ENCODE data around the gene NCOA3.

The NCOA3 gene

DNA sequence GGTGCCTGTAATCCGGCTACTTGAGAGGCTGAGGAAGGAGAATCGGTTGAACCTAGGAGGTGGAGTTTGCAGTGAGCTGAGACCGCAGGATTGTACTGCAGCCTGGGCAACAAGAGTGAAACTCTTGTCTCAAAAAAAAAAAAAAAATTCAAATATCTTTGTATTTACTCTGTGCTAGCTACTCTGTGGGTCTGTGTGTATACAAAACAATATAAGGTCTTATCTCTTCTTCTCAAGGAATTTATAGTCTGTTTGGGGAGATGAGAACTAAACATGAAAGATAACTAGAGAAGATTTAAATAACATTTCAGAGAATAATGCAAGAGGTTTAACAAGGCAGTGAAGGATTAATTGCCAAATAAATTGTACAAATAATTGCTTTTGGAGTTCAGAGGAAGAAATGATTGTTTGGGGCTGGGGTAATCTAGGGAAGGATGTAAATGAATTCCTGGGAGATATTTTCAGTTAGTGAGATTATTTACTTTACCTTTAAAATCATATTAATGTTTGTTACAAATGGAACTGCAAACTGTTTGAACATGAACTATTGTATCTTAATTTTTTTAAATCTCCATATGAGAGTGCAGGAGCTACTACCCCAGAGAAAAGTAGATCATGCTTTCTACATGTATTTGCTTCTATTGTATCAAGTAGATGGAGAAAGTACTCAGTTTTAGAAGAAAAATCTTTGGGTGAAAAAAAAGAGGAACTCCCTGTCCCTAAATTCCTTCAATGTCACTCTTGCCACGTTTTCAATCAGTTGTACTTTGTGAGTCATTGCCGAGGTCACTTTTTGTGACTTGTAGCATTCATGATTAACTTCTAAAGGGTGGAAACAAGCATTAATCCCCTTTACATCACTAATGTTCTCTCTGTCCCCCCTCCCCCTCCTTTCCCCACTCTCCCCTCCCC lies 39.0 kb downstream of the NCOA3 start:
- ATAC-seq (replicated peaks; ENCODE audit: extremely low read depth, poor library complexity, severe bottlenecking) (no peak), DNase-seq (ENCODE audit: low spot score in 2 of 2) (no peak)
- Mint-ChIP-seq H3K27ac (ENCODE audit: low read depth) (no peak overlapping the region), H3K9me3 (no peaks in the 10 kb centered on the region), H3K4me3 (no peak overlapping the region), H3K4me1 (peaks cover 70% of the 10 kb centered on the region), H3K27me3 (no peaks in the 10 kb centered on the region), H3K36me3 (ENCODE audit: insufficient read depth) (peaks cover 4% of the 10 kb centered on the region)

DNA sequence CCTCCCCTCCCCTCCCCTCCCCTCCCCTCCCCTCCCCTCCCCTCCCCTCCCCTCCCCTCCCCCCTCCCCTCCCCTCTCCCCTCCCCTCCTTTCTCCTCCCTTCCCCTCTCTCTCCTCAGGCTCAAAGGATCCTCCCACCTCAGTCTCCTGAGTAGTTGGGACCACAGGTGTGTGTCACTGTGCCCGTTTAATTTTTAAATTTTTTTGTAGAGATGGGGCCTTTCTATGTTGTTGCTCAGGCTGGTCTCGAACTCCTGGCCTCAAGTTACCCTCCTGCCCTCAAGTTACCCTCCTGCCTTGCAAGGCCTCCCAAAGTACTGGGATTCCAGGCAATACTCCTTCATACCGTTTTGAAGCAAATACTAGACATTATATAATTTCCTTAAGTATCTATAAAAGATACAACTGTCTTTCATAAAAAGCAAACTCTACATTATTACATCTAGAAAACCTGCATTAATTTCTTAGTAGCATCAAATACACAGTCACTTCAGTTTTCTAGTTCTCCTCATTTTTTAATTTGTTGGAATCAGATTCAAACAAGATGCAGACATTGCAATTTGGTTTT lies 39.8 kb downstream of the NCOA3 start:
- Mint-ChIP-seq H3K27ac (ENCODE audit: low read depth) (peak overlapping the region; percentile 56), H3K9me3 (no peaks in the 10 kb centered on the region), H3K27me3 (no peaks in the 10 kb centered on the region), H3K4me3 (no peak overlapping the region), H3K36me3 (ENCODE audit: insufficient read depth) (peaks cover 4% of the 10 kb centered on the region), H3K4me1 (peaks cover 70% of the 10 kb centered on the region)
- ATAC-seq (replicated peaks; ENCODE audit: extremely low read depth, poor library complexity, severe bottlenecking), result no peak
- DNase-seq (ENCODE audit: low spot score in 2 of 2), result no peak

DNA sequence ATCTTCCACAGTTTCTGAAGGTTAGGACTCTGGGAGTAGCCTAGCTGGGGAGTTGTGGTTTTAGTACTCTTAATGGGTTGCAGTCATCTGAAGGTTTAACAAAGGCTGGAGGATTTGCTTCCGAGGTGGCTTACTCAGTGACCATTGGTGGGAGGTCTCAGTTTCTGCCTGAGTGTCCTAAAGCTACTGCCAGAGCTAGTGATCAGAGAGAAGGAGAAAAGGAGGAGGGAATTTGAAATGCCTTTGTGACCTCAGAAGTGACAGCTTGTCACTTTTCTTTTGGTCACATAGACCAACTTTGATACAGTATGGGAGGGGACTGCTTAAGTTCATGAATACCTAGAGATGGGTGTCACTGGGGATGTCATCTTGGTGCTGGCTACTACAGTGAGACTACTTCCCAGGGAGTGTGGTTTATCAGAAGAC lies 41.3 kb downstream of the NCOA3 start:
- DNase-seq (ENCODE audit: low spot score in 2 of 2) (no peak), ATAC-seq (replicated peaks; ENCODE audit: extremely low read depth, poor library complexity, severe bottlenecking) (peak; percentile 46)
- Mint-ChIP-seq H3K27ac (ENCODE audit: low read depth) (peak overlapping the region; percentile 56), H3K9me3 (no peaks in the 10 kb centered on the region), H3K4me1 (peaks cover 73% of the 10 kb centered on the region), H3K4me3 (no peak overlapping the region), H3K27me3 (no peaks in the 10 kb centered on the region), H3K36me3 (ENCODE audit: insufficient read depth) (peaks cover 8% of the 10 kb centered on the region)

DNA sequence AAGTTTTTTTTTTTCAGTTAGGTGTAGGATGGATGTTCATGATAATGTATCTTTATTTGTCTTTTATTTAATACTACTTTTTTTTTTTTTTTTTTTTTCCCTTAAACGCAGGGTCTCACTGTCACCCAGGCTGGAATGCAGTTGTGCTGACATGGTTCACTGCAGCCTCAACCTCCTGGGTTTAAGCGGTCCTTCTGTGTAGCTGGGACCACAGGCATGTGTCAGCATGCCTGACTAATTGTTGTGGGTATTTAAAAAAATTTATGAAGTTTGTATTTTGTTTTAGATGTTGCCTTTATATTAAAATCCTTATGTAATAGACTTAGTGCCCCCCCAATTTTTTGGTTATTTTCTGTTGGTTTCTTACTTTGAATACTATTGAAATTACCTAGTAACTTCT lies 42.6 kb downstream of the NCOA3 start:
- Mint-ChIP-seq H3K27me3 (no peaks in the 10 kb centered on the region), H3K4me3 (no peak overlapping the region), H3K27ac (ENCODE audit: low read depth) (peak overlapping the region; percentile 87), H3K9me3 (no peaks in the 10 kb centered on the region), H3K36me3 (ENCODE audit: insufficient read depth) (peaks cover 10% of the 10 kb centered on the region), H3K4me1 (peaks cover 64% of the 10 kb centered on the region)
- DNase-seq (ENCODE audit: low spot score in 2 of 2), result no peak
- no peak for ATAC-seq (replicated peaks; ENCODE audit: extremely low read depth, poor library complexity, severe bottlenecking)

DNA sequence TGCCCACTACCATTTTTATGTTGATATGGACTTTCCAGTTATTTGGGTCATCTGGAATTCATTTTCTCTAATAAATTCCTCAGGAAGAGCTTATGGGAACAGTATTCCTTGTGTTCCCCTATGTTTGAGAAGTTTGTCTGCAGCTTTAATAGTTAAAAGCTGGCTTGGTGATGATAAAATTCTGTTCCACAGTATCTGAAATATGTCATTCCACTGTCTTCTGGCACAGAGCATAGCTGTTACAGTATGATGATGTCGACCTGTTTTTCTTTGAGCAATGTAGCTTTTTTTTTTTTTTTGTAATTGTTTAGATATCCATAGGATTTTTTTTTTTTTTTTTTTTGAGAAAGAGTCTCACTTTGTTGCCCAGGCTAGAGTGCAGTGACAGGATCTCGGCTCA lies 43.2 kb downstream of the NCOA3 start:
- no peaks in the 10 kb centered on the region for H3K9me3 Mint-ChIP-seq
- H3K27ac Mint-ChIP-seq (ENCODE audit: low read depth), result peak overlapping the region; percentile 87
- H3K27me3 Mint-ChIP-seq, result no peaks in the 10 kb centered on the region
- DNase-seq (ENCODE audit: low spot score in 2 of 2), result no peak
- no peak for ATAC-seq (replicated peaks; ENCODE audit: extremely low read depth, poor library complexity, severe bottlenecking)
- peaks cover 65% of the 10 kb centered on the region for H3K4me1 Mint-ChIP-seq
- peaks cover 12% of the 10 kb centered on the region for H3K36me3 Mint-ChIP-seq (ENCODE audit: insufficient read depth)
- H3K4me3 Mint-ChIP-seq, result no peak overlapping the region

DNA sequence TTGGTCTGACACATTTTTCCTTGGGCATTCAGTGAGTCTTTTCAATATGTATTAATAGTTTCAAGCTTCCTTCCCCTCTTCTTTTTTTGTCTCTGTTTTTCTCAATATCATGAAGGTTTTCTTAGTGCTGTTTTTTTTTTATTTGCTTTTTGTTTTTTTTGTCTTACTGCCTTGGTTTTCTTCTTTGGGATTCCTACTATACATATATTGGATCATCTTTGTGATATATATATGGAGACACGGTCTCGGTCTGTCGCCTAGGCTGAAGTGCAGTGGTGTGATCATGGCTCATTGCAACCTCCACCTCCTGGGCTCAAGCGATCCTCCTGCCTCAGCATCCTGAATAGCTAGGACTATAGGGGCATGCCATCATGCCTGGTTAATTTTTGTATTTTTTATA lies 43.8 kb downstream of the NCOA3 start:
- DNase-seq (ENCODE audit: low spot score in 2 of 2), result no peak
- no peaks in the 10 kb centered on the region for H3K27me3 Mint-ChIP-seq
- no peak for ATAC-seq (replicated peaks; ENCODE audit: extremely low read depth, poor library complexity, severe bottlenecking)
- no peak overlapping the region for H3K27ac Mint-ChIP-seq (ENCODE audit: low read depth)
- no peak overlapping the region for H3K4me3 Mint-ChIP-seq
- peaks cover 12% of the 10 kb centered on the region for H3K36me3 Mint-ChIP-seq (ENCODE audit: insufficient read depth)
- peaks cover 62% of the 10 kb centered on the region for H3K4me1 Mint-ChIP-seq
- H3K9me3 Mint-ChIP-seq, result no peaks in the 10 kb centered on the region

DNA sequence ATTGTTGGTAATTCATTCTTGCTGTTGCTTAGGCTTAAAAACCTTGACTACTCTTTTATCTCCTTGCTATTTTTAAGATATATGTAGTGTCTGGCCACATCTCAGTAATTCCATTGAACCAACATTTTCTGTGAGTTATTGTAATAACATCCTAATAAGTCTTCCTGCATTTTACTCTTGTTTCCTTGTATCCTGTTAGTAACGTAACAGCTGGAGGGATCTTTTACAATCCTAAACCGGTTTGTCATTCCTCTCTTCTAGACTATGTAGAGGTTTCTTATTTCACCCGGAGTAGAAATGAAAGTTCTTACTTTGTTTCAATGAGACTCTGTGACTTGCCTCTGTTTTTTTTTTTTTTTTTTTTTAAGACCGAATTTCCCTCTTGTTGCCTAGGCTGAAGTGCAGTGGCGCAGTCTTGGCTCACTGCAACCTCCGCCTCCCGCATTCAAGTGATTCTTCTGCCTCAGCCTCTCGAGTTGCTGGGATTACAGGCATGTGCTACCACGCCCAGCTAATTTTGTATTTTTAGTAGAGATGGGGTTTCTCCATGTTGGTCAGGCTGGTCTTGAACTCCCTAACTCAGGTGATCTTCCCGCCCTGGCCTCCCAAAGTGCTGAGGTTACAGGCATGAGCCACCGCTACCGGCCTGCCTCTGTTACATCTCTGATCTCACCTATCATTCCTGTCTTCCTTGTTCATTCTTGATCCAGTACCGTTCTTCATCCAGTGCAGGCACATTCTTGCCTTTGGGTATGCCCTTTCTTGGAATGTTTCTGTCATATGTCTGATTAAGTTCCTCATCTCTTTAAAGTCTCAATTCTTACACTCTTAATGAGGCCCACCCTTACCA lies 44.7 kb downstream of the NCOA3 start:
- no peak overlapping the region for H3K27ac Mint-ChIP-seq (ENCODE audit: low read depth)
- H3K4me1 Mint-ChIP-seq, result peaks cover 57% of the 10 kb centered on the region
- H3K36me3 Mint-ChIP-seq (ENCODE audit: insufficient read depth), result peaks cover 14% of the 10 kb centered on the region
- no peak overlapping the region for H3K4me3 Mint-ChIP-seq
- no peaks in the 10 kb centered on the region for H3K27me3 Mint-ChIP-seq
- ATAC-seq (replicated peaks; ENCODE audit: extremely low read depth, poor library complexity, severe bottlenecking), result no peak
- DNase-seq (ENCODE audit: low spot score in 2 of 2), result no peak
- no peaks in the 10 kb centered on the region for H3K9me3 Mint-ChIP-seq

DNA sequence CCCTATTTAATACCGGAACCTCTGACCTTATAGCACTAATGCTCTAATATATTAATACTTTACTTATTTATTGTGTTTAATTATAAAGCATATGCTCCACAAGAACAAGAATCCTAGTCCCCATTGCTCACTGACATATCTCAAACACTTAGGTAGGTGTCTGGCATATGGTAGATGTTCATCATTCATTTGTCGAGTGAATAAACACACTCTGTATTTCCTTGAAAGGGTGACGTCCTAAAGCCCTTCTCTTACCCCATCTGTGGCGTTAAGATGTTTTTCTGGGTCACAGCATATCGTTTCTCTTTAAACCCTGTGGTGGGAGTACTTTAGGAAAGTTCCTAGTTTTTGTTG lies 45.3 kb downstream of the NCOA3 start:
- no peak overlapping the region for H3K4me3 Mint-ChIP-seq
- no peak overlapping the region for H3K27ac Mint-ChIP-seq (ENCODE audit: low read depth)
- ATAC-seq (replicated peaks; ENCODE audit: extremely low read depth, poor library complexity, severe bottlenecking) (no peak), DNase-seq (ENCODE audit: low spot score in 2 of 2) (no peak)
- peaks cover 11% of the 10 kb centered on the region for H3K36me3 Mint-ChIP-seq (ENCODE audit: insufficient read depth)
- H3K9me3 Mint-ChIP-seq, result no peaks in the 10 kb centered on the region
- peaks cover 51% of the 10 kb centered on the region for H3K4me1 Mint-ChIP-seq
- H3K27me3 Mint-ChIP-seq, result no peaks in the 10 kb centered on the region

DNA sequence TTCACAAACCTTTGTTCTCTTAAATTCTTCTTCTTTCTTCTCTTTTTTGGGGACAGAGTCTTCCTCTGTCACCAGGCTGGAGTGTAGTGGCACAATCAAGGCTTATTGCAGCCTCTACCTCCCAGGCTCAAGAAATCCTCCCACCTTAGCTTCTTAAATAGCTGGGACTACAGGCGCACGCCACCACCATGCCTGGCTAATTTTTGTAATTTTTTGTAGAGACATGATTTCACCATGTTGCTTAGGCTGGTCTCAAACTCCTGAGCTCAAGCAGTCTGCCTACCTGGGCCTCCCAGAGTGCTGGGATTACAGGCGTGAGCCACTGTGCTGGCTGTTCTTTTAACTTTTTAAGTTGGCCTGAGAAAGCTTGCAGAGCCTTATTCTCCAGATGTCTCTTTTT lies 48.0 kb downstream of the NCOA3 start:
- no peak for DNase-seq (ENCODE audit: low spot score in 2 of 2)
- no peak for ATAC-seq (replicated peaks; ENCODE audit: extremely low read depth, poor library complexity, severe bottlenecking)
- peaks cover 11% of the 10 kb centered on the region for H3K36me3 Mint-ChIP-seq (ENCODE audit: insufficient read depth)
- peak overlapping the region; percentile 32 for H3K27ac Mint-ChIP-seq (ENCODE audit: low read depth)
- H3K9me3 Mint-ChIP-seq, result no peaks in the 10 kb centered on the region
- H3K4me1 Mint-ChIP-seq, result peaks cover 26% of the 10 kb centered on the region
- no peak overlapping the region for H3K4me3 Mint-ChIP-seq
- H3K27me3 Mint-ChIP-seq, result no peaks in the 10 kb centered on the region

DNA sequence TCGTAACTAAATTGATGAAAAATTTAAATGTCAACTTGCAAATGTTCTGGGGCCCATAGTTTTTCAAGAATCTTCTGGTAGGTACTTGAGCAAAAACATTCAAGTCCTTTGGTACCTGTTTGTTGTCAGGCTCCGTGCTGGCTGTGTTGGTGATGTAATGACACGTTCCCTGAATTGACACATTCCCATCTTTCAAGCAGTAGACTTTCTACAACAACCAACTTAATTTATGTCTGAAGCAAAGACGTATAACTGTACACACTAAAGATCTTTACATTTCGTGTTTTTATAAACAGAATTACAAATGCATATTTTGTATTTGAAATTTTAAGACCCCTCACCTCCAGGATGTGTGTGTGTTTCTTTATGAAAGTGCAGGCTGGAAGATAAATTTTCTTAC lies 49.5 kb downstream of the NCOA3 start:
- DNase-seq (ENCODE audit: low spot score in 2 of 2) (no peak), ATAC-seq (replicated peaks; ENCODE audit: extremely low read depth, poor library complexity, severe bottlenecking) (no peak)
- peaks cover 13% of the 10 kb centered on the region for H3K36me3 Mint-ChIP-seq (ENCODE audit: insufficient read depth)
- H3K27me3 Mint-ChIP-seq, result no peaks in the 10 kb centered on the region
- no peak overlapping the region for H3K27ac Mint-ChIP-seq (ENCODE audit: low read depth)
- no peak overlapping the region for H3K4me3 Mint-ChIP-seq
- H3K9me3 Mint-ChIP-seq, result no peaks in the 10 kb centered on the region
- peaks cover 17% of the 10 kb centered on the region for H3K4me1 Mint-ChIP-seq

DNA sequence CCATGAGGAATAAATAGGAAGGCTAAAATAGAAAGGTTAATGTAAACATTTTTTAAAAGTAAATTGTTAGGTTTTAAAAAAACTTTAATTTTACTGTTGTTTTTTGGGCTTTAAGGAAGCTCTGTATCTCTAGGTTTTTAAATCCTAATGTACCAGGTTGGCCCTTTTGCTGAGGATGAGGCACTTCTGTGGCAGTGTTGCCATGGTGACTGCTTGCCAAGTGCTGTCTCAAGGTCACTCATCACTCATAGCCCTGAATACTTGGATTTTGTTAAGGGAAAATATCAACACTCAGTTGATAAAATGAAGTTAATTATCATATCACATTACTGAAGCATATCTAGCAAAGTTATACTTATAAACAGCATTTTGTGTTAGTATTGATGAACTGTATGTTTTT lies 50.2 kb downstream of the NCOA3 start:
- no peak for ATAC-seq (replicated peaks; ENCODE audit: extremely low read depth, poor library complexity, severe bottlenecking)
- H3K36me3 Mint-ChIP-seq (ENCODE audit: insufficient read depth), result peaks cover 13% of the 10 kb centered on the region
- no peak overlapping the region for H3K27ac Mint-ChIP-seq (ENCODE audit: low read depth)
- H3K4me1 Mint-ChIP-seq, result peaks cover 13% of the 10 kb centered on the region
- no peaks in the 10 kb centered on the region for H3K9me3 Mint-ChIP-seq
- no peaks in the 10 kb centered on the region for H3K27me3 Mint-ChIP-seq
- no peak overlapping the region for H3K4me3 Mint-ChIP-seq
- DNase-seq (ENCODE audit: low spot score in 2 of 2), result no peak

DNA sequence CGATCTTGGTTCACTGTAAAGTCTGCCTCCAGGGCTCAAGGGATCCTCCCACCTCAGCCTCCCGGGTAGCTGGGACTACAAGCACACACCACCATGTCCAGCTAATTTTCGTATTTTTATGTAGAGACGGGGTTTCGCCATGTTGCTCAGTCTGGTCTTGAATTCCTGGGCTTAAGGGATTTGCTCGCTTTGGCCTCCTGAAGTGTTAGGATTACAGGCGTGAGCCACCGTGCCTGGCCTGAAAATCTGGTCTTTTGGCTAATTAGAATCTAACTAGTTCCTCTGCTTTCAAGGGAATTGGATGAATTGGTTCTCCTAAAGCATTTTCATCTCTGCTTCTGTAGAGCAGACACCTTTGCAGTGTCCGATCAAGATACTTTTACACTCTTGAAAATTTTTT lies 51.3 kb downstream of the NCOA3 start:
- no peak overlapping the region for H3K4me3 Mint-ChIP-seq
- no peaks in the 10 kb centered on the region for H3K9me3 Mint-ChIP-seq
- no peak for DNase-seq (ENCODE audit: low spot score in 2 of 2)
- H3K27ac Mint-ChIP-seq (ENCODE audit: low read depth), result no peak overlapping the region
- no peak for ATAC-seq (replicated peaks; ENCODE audit: extremely low read depth, poor library complexity, severe bottlenecking)
- H3K36me3 Mint-ChIP-seq (ENCODE audit: insufficient read depth), result peaks cover 9% of the 10 kb centered on the region
- H3K4me1 Mint-ChIP-seq, result peaks cover 11% of the 10 kb centered on the region
- no peaks in the 10 kb centered on the region for H3K27me3 Mint-ChIP-seq
